ENCODE measurements around the gene MAP2K3. TPM values are rescaled to one million over a fixed set of nuclear protein-coding genes. Genes with fewer than 3 reads are reported as not detected.

Gene MAP2K3
- total RNA-seq, 4 donors from 2014 or later: 15.7 to 170 (median 63.8) TPM

GRCh38 chr17:21361020-21361809 lies 76.7 kb downstream of the MAP2K3 start:
- TF ChIP-seq POLR2A (IDR thresholded peaks at IDR 0.05): no peak
- in situ Hi-C loops (cut with MboI; ENCODE audit: low sequenced_read_pairs in 4 of 4): no loop called here
- Histone ChIP-seq H3K4me3 (no peak overlapping the region), H3K9me3 (no peaks in the 10 kb centered on the region), H3K36me3 (no peaks in the 10 kb centered on the region), H3K4me1 (no peaks in the 10 kb centered on the region), H3K27me3 (no peaks in the 10 kb centered on the region), H3K27ac (no peak overlapping the region)
- no peak for ATAC-seq
- DNase-seq: no peak
- intact Hi-C loops (cut with DNase I; ENCODE audit: low total_unique reads): no loop called here

GRCh38 chr17:21362331-21362931 lies 77.9 kb downstream of the MAP2K3 start:
- H3K27me3 ChIP-seq: no peaks in the 10 kb centered on the region
- ATAC-seq (no peak), DNase-seq (no peak)
- no peak overlapping the region for H3K4me3 ChIP-seq
- in situ Hi-C loops (cut with MboI; ENCODE audit: low sequenced_read_pairs in 4 of 4): no loop called here
- TF ChIP-seq POLR2A (IDR thresholded peaks at IDR 0.05): no peak
- TF ChIP-seq CTCF (IDR thresholded peaks at IDR 0.05 in 4 of 5, conservative IDR thresholded peaks at IDR 0.05 in 1 of 5): no peak
- no peaks in the 10 kb centered on the region for H3K9me3 ChIP-seq
- intact Hi-C loops (cut with DNase I; ENCODE audit: low total_unique reads): no loop called here
- no peak overlapping the region for H3K27ac ChIP-seq
- H3K36me3 ChIP-seq: no peaks in the 10 kb centered on the region
- H3K4me1 ChIP-seq: no peaks in the 10 kb centered on the region

GRCh38 chr17:21363776-21364642 lies 79.5 kb downstream of the MAP2K3 start:
- H3K27ac ChIP-seq: no peak overlapping the region
- no peaks in the 10 kb centered on the region for H3K27me3 ChIP-seq
- in situ Hi-C loops (cut with MboI; ENCODE audit: low sequenced_read_pairs in 4 of 4): no loop called here
- DNase-seq (no peak), ATAC-seq (no peak)
- H3K9me3 ChIP-seq: no peaks in the 10 kb centered on the region
- TF ChIP-seq CTCF (IDR thresholded peaks at IDR 0.05 in 4 of 5, conservative IDR thresholded peaks at IDR 0.05 in 1 of 5) (no peak), POLR2A (IDR thresholded peaks at IDR 0.05) (no peak)
- H3K4me3 ChIP-seq: no peak overlapping the region
- no peaks in the 10 kb centered on the region for H3K4me1 ChIP-seq
- no peaks in the 10 kb centered on the region for H3K36me3 ChIP-seq
- intact Hi-C loops (cut with DNase I; ENCODE audit: low total_unique reads): no loop called here

Other genes starting within 250 kb of the MAP2K3 start
- gene USP22, start 241.7 kb upstream of the MAP2K3 start, total RNA-seq: 100 to 1,000 TPM; 120 to 258 (median 143) TPM
- 10 to 100 TPM; 35.7 to 73.2 (median 43.2) TPM for gene DHRS7B, start 157.7 kb upstream of the MAP2K3 start, total RNA-seq
- 100 to 1,000 TPM in 2 of 4 donors, 10 to 100 TPM in 2; 70.6 to 131 (median 90.9) TPM for gene TMEM11, start 70.5 kb upstream of the MAP2K3 start, total RNA-seq
- 10 to 100 TPM; 10.1 to 21.2 (median 15.5) TPM for gene NATD1, start 31.3 kb upstream of the MAP2K3 start, total RNA-seq
- gene KCNJ12, start 91.6 kb downstream of the MAP2K3 start, total RNA-seq: 10 to 100 TPM; 18.2 to 35.7 (median 29.2) TPM

All from gastrocnemius medialis (tissue), 4 donors.